GM19324 (cell line): ENCODE results near the gene TRDMT1.

Source experiments
- ATAC-seq: cut with Tn5 transposase; IDR thresholded peaks from one replicate; pipeline ENCODE4 v1.9.1; 2021; ENCODE audit warnings: mild to moderate bottlenecking, moderate library complexity; ENCODE audit not compliant: unreplicated experiment, low FRiP score

Gene TRDMT1

DNA sequence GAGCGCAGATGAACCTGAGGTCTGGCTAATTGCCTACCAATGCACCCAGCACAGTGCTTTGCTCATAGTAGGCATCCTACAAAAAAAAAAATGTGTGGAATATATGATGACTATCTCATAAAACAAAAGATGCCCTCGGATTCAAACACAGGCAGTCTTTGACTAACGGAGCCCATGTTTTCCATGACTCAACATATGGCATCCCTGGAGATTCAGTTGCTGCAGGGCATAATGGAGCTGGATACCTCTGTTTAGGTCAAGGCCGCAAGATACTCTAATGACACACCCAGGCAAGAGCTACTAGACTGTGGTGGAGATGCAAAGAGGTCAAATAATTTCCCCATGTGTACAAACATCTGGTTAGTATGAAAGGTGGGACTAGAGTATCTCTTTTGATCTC, 88.1 kb downstream of the TRDMT1 start:
- no peak for ATAC-seq

DNA sequence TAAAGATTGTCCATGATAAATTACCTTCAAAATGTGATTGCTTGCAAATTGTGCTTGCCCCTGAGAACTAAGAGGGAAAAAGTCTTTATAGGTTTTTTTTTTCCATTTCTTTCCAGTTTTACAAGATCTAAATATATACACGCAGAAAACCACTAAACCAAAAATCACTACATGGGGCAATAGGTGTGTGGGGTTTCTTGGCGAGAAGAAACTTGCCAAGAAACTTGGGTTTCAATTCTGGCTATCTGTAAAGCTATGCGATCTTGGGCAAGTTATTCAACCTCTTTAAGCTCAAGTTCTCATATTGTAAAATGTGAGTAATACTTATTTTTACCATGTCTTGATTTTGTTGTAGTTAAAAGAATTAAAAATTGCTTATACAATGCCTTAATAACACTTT, 88.9 kb downstream of the TRDMT1 start:
- ATAC-seq: no peak

DNA sequence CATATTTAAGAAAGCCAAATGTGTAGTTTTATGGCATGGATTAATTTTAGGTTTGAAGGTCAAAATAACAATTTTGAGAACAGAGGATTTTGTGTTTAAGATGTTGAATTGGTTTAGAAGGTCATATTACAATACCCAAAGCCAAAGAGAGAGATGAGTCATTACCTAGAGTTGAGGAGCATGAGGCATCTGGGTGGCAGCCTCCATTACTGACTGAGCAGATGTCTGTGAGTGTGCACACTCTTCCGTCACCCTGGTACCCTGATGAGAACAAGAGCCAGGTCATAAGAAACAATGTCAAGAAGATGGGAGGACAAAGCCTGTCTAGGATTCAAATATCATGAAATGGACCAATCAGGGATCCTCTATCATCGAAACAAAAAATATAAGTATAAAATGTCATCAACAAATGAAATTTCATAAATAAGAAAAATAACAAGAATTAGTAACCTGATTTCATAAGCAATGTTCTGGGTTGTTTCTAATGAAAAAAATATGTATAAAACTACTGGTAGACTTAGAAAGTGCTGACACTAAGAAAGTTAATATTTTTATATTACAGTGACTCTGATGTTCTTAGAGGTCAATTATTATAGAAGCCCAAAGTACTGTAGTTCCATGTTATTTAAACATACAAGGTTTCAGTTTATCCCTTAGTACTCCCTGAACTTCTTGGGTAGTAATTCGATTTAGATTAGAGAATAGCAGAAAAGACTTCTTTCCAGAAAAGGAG, 91.8 kb downstream of the TRDMT1 start:
- no peak for ATAC-seq

DNA sequence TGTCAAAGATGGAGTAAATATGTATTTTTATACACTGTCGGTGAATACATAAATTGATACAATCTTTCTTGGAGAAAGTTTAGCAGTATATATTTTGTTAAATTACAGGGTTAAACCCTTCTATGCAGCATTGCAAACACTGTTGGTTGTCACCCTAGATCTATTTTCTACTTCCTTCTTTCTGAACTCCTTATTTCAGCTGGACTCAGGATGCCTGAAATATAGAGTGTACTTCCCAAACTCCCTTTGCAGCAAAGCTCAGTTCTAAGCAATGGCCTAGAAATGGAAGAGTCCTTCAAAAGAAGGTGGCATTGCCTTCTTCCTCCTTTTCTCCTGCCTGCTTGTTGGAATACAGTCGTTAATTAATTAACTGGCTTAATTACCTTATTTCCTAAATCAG, 92.4 kb downstream of the TRDMT1 start:
- no peak for ATAC-seq

DNA sequence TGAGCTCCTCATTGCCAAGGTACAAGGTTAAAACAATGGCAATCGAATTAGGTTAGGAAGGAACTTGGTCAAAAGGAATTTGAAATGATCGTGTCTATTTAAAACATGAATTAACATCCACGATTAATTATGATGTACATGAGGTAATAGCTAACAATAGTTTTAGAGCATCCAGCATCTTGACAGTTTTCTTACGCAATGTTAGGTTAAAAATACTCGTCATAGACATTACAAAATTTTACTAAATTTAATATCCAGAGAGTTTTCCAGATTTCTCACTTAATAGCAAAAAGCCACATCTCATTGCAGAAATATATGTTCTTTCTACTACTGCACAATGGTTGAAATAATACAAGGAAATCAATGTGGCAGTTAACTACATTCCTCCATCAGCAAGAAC, 94.5 kb downstream of the TRDMT1 start:
- ATAC-seq: no peak

DNA sequence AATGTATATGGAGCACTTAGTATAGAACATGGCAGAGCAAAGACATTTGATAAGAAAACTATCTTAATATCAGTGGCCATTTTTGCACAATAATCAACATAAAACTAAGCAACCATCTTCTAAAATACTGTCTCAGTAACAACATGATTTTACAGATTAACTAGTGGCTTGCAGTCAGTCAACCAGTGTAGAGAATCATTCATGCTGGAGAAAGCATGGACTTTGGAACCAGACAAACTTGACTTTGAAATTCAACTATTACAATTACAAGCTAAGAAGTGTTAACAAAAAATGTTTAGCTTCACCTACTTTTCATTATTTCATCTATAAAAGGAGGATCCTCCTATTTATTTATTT, 99.6 kb downstream of the TRDMT1 start:
- ATAC-seq: no peak

DNA sequence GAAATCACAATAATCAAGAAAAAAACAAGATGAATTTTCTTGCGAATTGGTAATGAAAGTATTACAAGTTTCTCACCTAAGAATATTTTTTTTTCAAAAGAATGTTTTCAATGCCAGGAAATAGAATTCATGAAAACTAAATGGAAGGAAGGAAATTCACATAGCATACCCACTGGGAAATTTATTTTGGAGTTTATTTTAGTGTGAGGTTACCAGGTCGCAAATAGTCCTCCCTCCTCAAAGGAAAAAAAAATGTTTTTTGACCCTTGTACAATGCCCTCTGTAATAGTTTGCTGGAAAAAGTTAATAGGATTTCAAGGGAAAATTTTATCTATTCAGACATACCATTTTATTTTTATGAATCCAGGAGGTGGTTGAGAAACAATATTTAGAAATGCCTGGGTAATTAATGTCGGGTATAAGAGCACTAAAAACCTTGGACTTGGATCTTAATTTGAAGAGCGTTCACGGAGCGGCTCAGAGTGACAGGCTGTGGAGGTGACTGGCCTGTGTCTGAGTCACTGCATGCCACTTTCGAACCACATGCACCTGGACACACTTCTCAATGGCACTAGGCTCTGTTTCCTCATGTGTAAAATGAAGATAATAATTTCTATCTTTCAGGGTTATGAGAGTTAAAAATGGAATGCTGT, 100.1 kb downstream of the TRDMT1 start:
- ATAC-seq: no peak

DNA sequence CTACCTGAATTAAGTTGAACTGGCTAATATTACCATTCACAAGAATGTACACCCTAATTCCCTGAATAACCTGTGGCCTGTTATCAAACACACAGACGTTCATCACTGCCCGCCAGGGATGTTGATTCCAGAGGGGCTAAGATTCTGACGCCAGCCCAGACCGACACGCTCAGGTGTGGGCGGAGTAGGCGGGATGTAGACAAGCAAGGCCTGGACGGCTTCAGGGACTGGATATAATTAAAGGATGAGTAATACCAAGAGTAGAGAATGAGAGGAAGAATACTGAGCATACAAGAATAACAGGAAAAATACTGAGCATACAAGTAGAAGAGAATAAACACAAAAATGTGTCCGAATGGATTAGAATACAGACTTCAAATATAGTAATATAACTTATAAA, 100.9 kb downstream of the TRDMT1 start:
- no peak for ATAC-seq

DNA sequence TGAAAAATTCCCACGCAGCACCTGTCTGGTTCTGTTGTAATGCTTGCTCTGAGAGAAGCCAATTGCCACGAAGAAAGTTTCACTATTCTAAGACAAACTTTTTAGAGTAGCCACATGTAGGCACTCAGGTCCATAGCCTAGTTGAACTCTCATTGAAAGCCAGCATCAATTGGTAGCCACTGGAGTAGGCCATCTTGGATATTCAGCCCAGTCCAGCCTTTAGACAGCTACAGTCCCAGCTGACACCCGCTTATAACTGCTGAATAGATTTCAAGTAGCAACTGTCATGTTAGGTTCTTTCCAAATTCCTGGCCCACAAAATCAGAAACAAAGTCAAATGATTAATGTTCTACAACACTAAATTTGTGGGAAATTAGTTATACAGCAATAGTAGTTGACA, 103.5 kb downstream of the TRDMT1 start:
- ATAC-seq: no peak
